GM23248 (cell line): ENCODE results near the gene PARP15.

Experiments used
- EZH2 ChIP-seq: fragments of 200-600 bp; sonication (generic); IDR thresholded peaks from 2 replicates; pipeline ENCODE4 v1.6.1; 2018; ENCODE audit warnings: antibody characterized with exemption, mild to moderate bottlenecking; ENCODE audit not compliant: insufficient read depth, poor library complexity, severe bottlenecking
- EZH2phosphoT487 ChIP-seq: fragments of 200-600 bp; sonication (generic); IDR thresholded peaks from 2 replicates; pipeline ENCODE4 v1.6.1; 2018; ENCODE audit warnings: antibody characterized with exemption, moderate library complexity, mild to moderate bottlenecking, low read depth; ENCODE audit not compliant: insufficient read depth

- TF ChIP-seq EZH2 (no peak), EZH2phosphoT487 (no peak)
Observed at GRCh38 chr3:122646146-122646988, 68.9 kb downstream of the PARP15 start.
